Fibroblast of lung (primary cell): ENCODE measurements around the gene C6orf136.

Experiments used
- EZH2 ChIP-seq: IDR thresholded peaks from 2 replicates; pipeline ENCODE4 v1.5.1; 2012; ENCODE audit warnings: low read length, control low read depth, mild to moderate bottlenecking; ENCODE audit errors: missing control alignments
- TF ChIP-seq, protein P1 (sequence below), 2 donors: IDR thresholded peaks in 1 of 2; conservative IDR thresholded peaks in 1 of 2; 1 replicate in 1 of 2; 2 replicates in 1 of 2; pipeline ENCODE4 v1.5.1; 2011 to 2012; ENCODE audit warnings: low read length in 2 of 2, control low read depth in 1 of 2, inconsistent platforms in 1 of 2, low read depth in 1 of 2, mild to moderate bottlenecking in 1 of 2

DNA sequence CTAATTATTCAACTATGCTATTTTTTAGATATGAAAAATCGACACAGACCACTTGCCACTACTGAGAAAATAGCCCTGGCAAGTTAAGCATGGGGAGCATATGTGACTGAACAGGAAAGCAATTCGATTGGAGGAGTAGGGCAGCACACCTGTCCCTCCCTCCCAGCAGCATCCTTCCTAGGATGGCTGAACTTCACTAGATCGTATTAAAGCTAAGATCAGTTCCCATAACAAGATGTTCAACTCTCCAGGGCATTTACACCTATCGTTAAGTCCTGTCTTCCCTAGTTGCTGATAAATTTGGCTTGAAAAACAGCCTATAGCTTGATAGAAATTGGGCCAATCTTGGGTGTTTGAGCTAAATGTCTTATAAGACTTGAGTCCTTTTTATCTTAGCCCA, 36.9 kb upstream of the C6orf136 start:
- TF ChIP-seq, protein P1, sequence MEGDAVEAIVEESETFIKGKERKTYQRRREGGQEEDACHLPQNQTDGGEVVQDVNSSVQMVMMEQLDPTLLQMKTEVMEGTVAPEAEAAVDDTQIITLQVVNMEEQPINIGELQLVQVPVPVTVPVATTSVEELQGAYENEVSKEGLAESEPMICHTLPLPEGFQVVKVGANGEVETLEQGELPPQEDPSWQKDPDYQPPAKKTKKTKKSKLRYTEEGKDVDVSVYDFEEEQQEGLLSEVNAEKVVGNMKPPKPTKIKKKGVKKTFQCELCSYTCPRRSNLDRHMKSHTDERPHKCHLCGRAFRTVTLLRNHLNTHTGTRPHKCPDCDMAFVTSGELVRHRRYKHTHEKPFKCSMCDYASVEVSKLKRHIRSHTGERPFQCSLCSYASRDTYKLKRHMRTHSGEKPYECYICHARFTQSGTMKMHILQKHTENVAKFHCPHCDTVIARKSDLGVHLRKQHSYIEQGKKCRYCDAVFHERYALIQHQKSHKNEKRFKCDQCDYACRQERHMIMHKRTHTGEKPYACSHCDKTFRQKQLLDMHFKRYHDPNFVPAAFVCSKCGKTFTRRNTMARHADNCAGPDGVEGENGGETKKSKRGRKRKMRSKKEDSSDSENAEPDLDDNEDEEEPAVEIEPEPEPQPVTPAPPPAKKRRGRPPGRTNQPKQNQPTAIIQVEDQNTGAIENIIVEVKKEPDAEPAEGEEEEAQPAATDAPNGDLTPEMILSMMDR (conservative IDR thresholded peaks at IDR 0.05 in 1 of 2, IDR thresholded peaks at IDR 0.05 in 1 of 2; ENCODE audit: low read depth in 1 of 2, low read length in 2 of 2) = no peak
- no peak for TF ChIP-seq EZH2
